Measurements from ENCODE around the gene PLEKHG3. TPM values are rescaled to one million over a fixed set of nuclear protein-coding genes. Genes with fewer than 3 reads are reported as not detected.

Gene PLEKHG3
- total and polyA plus RNA-seq, 2 of the 4 experiments (the other 2 are of a cell fraction) = 8.2 to 8.4 TPM

DNA sequence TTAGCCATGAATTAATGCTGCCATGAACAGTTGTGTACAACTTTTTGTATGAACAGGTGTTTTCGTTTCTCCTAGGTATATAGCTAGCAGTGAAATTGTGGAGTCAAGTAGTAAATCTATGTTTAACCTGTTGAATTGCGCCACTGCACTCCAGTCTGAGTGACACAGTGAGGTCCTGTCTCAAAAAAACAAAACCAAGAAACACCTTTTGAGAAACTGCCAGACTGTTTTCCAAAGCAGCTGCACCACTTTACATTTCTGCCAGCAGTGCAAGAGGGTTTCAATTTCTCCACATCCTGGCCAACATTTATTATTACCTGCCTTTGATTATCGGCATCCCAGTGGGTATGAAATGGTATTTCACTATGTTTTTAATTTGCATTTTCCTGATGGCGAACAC lies 3.3 kb upstream of the PLEKHG3 start:
- ChIA-PET CTCF (no interaction called here), POLR2A (ENCODE audit: unreplicated experiment) (no interaction called here)
- Histone ChIP-seq H3K23ac (ENCODE audit: low read depth, low read length) (no peak overlapping the region), H3K9me3 (ENCODE audit: control insufficient read depth, insufficient read depth, low read length) (no peaks in the 10 kb centered on the region), H3K36me3 (ENCODE audit: control insufficient read depth, insufficient read depth, low read length) (no peaks in the 10 kb centered on the region), H3K14ac (replicated peaks; ENCODE audit: low read depth, low read length) (no peak overlapping the region), H4K20me1 (ENCODE audit: insufficient read depth, low read length) (0 out of 2 replicates have a peak, but pooled peaks cover 1% of the 10 kb centered on the region), H3K4me2 (ENCODE audit: low read depth, low read length) (no peak overlapping the region), H2BK20ac (ENCODE audit: low read depth, low read length) (no peak overlapping the region), H2AK9ac (replicated peaks; ENCODE audit: low read depth, low read length, poor library complexity) (no peak overlapping the region), H3K4me1 (ENCODE audit: control insufficient read depth, insufficient read depth, low read length) (peaks cover 9% of the 10 kb centered on the region; the same call in 1 of the 2 replicates), H3K27ac (ENCODE audit: insufficient read depth, low read length) (no peak overlapping the region), H3K56ac (ENCODE audit: extremely low read depth, insufficient read depth, low read length) (no peak overlapping the region), H2BK15ac (ENCODE audit: low read depth, low read length) (no peak overlapping the region), H3K79me1 (ENCODE audit: low read depth in 1 of 2, low read length in 2 of 2) (peaks cover 5 to 10% of the 10 kb centered on the region in 2 experiments; a peak in 2 of 4 replicates), H3K4me3 (ENCODE audit: insufficient read depth, low read depth, low read length) (no peak overlapping the region), H3K9ac (ENCODE audit: low read depth, low read length) (no peak overlapping the region), H3K27me3 (ENCODE audit: control insufficient read depth, insufficient read depth, low read length) (peaks cover 62% of the 10 kb centered on the region), H4K5ac (ENCODE audit: low read depth, low read length) (no peak overlapping the region), H3K18ac (ENCODE audit: low read depth, low read length) (no peak overlapping the region), H4K91ac (ENCODE audit: insufficient read depth, low read depth, low read length) (no peak overlapping the region), H2AK5ac (ENCODE audit: low read depth, low read length) (no peak overlapping the region), H3K4ac (ENCODE audit: low read depth, low read length) (no peak overlapping the region), H2BK5ac (ENCODE audit: low read depth, low read length, poor library complexity, severe bottlenecking) (no peak overlapping the region), H4K8ac (ENCODE audit: low read depth in 2 of 2, low read length in 2 of 2) (no peak overlapping the region), H3K9me1 (ENCODE audit: insufficient read depth, low read length) (0 out of 2 replicates have a peak, but pooled peaks cover 2% of the 10 kb centered on the region), H2BK120ac (ENCODE audit: low read depth, low read length) (no peak overlapping the region), H2AFZ (replicated peaks; ENCODE audit: low read length, poor library complexity) (no peak overlapping the region)
- no CpG with 5 or more reads among the region's 4 CpGs for WGBS, 2 experiments (ENCODE audit: extremely low coverage in 2 of 2, insufficient read length in 1 of 2)
- TF ChIP-seq RCOR1 (IDR thresholded peaks at IDR 0.05; ENCODE audit: insufficient replicate concordance, low read length) (no peak), CHD1 (IDR thresholded peaks at IDR 0.05; ENCODE audit: low read depth, low read length) (no peak), CTCF (conservative IDR thresholded peaks at IDR 0.05; ENCODE audit: low read depth, low read length) (no peak), MAZ (IDR thresholded peaks at IDR 0.05; ENCODE audit: borderline replicate concordance, low read depth, low read length) (no peak), NFE2L2 (IDR thresholded peaks at IDR 0.05; ENCODE audit: low read depth, low read length) (no peak), BHLHE40 (IDR thresholded peaks at IDR 0.05; ENCODE audit: low read depth, low read length) (no peak), SMC3 (IDR thresholded peaks at IDR 0.05; ENCODE audit: low read depth, low read length) (no peak), MXI1 (IDR thresholded peaks at IDR 0.05; ENCODE audit: borderline replicate concordance, low read depth, low read length) (no peak), ELK1 (IDR thresholded peaks at IDR 0.05; ENCODE audit: borderline replicate concordance, low read depth, low read length) (no peak), CEBPB (IDR thresholded peaks at IDR 0.05; ENCODE audit: low read depth, low read length) (no peak), MAFK (IDR thresholded peaks at IDR 0.05; ENCODE audit: low read depth, low read length) (no peak), RAD21 (IDR thresholded peaks at IDR 0.05; ENCODE audit: low read length) (no peak), RFX5 (IDR thresholded peaks at IDR 0.05; ENCODE audit: low read depth, low read length) (no peak)
- TF ChIP-seq, protein P1, sequence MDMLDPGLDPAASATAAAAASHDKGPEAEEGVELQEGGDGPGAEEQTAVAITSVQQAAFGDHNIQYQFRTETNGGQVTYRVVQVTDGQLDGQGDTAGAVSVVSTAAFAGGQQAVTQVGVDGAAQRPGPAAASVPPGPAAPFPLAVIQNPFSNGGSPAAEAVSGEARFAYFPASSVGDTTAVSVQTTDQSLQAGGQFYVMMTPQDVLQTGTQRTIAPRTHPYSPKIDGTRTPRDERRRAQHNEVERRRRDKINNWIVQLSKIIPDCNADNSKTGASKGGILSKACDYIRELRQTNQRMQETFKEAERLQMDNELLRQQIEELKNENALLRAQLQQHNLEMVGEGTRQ (IDR thresholded peaks at IDR 0.05; ENCODE audit: low read depth, low read length) = no peak
- intact Hi-C loops (cut with micrococcal nuclease) (no loop called here), in situ Hi-C loops (cut with MboI; ENCODE audit: low sequenced_read_pairs) (no loop called here), dilution Hi-C loops (cut with HindIII; ENCODE audit: low sequenced_read_pairs, unreplicated experiment) (no loop called here)
- DNase-seq (no peak), ATAC-seq (ENCODE audit: low read depth) (no peak)
- no TSS peak for BruUV-seq (replicated peaks)
